Left ventricle myocardium inferior (tissue), 1 donor: ENCODE data around the gene SHISAL2A. TPM values are rescaled to one million over a fixed set of nuclear protein-coding genes. Genes with fewer than 3 reads are reported as not detected.
A peak's percentile ranks its signal among the peaks of the same experiment; 100 is the strongest.

Source experiments
- DNase-seq: peaks from one replicate; pipeline ENCODE4 v3.0.0-alpha.2; 2020
- H3K27ac ChIP-seq: fragments of 200-600 bp; replicated peaks from 2 replicates; pipeline ENCODE4 v1.8.0; 2021
- H3K27me3 ChIP-seq: fragments of 200-600 bp; 2 replicates; pipeline ENCODE4 v1.8.0; 2021; ENCODE audit warnings: low read depth
- H3K36me3 ChIP-seq: fragments of 200-600 bp; 2 replicates; pipeline ENCODE4 v1.8.0; 2021
- H3K4me1 ChIP-seq: fragments of 200-600 bp; 2 replicates; pipeline ENCODE4 v1.8.0; 2021
- H3K4me3 ChIP-seq: fragments of 200-600 bp; 2 replicates; pipeline ENCODE4 v1.8.0; 2021; ENCODE audit warnings: mild to moderate bottlenecking, moderate library complexity
- H3K9me3 ChIP-seq: fragments of 200-600 bp; replicated peaks from 2 replicates; pipeline ENCODE4 v1.8.0; 2021
- intact Hi-C: fragments of 100-400 bp; cut with micrococcal nuclease; formaldehyde crosslinking; loops from one replicate; pipeline ENCODE4 v1.11.0; 2022
- total RNA-seq: library from RNA; stranded (reverse); fragmentation: NEBNext Ultra II Directional; extraction: Animal tissue kit (Norgen Biotek cat#: 25700); gene quantifications from one replicate; pipeline ENCODE4 v1.2.1, GENCODE V29; 2021
- TF ChIP-seq, protein P1 (sequence below): fragments of 200-600 bp; IDR thresholded peaks from 2 replicates; pipeline ENCODE4 v1.8.0; 2021; ENCODE audit warnings: antibody characterized with exemption, mild to moderate bottlenecking, borderline replicate concordance
- donor health status: DM: no; HTN: yes; CAD: no; lungs with severe emphysema.

SHISAL2A gene
- total RNA-seq, 1 donor from 2014 or later: not detected

DNA sequence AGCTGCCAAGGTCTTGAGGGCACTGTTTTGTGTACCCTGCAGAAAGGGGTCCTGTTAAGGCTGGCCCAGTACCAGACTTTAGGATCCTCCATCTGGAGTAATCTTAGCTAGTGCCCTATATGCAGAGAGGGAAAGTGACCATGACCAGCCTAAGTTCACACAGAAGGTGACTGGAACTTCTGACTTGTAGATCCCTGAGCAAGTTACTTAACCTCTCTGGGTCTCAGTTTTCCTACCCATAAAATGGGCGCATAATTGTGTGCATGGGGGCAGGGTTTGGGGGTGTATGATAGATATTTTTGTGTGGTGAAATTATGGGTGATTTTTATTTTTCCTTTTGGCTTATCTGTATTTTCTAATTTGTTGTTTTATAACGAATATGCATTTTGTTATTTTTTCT lies 3.3 kb upstream of the SHISAL2A start:
- intact Hi-C loops: no loop called here
- Histone ChIP-seq H3K4me1 (peaks cover 22% of the 10 kb centered on the region), H3K27me3 (peaks cover 42% of the 10 kb centered on the region), H3K27ac (no peak overlapping the region), H3K36me3 (no peaks in the 10 kb centered on the region), H3K4me3 (no peak overlapping the region), H3K9me3 (peaks cover 3% of the 10 kb centered on the region)
- no peak for DNase-seq
- TF ChIP-seq, protein P1, sequence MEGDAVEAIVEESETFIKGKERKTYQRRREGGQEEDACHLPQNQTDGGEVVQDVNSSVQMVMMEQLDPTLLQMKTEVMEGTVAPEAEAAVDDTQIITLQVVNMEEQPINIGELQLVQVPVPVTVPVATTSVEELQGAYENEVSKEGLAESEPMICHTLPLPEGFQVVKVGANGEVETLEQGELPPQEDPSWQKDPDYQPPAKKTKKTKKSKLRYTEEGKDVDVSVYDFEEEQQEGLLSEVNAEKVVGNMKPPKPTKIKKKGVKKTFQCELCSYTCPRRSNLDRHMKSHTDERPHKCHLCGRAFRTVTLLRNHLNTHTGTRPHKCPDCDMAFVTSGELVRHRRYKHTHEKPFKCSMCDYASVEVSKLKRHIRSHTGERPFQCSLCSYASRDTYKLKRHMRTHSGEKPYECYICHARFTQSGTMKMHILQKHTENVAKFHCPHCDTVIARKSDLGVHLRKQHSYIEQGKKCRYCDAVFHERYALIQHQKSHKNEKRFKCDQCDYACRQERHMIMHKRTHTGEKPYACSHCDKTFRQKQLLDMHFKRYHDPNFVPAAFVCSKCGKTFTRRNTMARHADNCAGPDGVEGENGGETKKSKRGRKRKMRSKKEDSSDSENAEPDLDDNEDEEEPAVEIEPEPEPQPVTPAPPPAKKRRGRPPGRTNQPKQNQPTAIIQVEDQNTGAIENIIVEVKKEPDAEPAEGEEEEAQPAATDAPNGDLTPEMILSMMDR: no peak

DNA sequence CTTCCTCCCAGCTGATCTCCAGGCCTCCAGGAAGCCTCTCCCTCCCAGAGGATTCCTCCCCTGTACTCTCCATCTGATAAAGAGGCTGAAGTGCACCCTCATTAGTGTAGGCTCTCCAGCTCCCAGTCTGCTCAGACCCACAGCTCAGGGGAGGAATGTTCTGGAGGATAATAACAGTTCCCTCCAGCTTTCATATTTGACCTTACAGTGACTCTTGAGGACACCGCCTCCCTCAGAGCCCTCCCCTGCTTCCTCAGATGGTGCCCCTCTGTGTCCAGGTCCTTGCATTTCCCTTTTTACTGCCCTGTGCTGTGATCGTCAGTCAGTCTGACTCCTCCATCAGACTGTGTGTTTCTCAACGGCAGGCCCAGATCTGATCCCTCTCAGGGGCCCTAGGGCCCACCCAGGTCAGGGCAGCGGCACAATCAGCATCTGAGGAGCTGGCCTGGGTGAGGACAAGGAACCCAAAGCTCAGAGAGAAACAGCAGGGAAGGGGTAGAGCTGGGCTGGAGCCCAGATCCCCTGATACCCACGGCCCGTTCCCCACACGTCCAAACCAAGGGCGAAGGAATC lies 1.1 kb upstream of the SHISAL2A start:
- Histone ChIP-seq H3K36me3 (no peaks in the 10 kb centered on the region), H3K27ac (no peak overlapping the region), H3K27me3 (peaks cover 42% of the 10 kb centered on the region), H3K4me3 (no peak overlapping the region), H3K9me3 (no peaks in the 10 kb centered on the region), H3K4me1 (peaks cover 27% of the 10 kb centered on the region)
- TF ChIP-seq, protein P1: no peak
- no peak for DNase-seq
- intact Hi-C loops: no loop called here

DNA sequence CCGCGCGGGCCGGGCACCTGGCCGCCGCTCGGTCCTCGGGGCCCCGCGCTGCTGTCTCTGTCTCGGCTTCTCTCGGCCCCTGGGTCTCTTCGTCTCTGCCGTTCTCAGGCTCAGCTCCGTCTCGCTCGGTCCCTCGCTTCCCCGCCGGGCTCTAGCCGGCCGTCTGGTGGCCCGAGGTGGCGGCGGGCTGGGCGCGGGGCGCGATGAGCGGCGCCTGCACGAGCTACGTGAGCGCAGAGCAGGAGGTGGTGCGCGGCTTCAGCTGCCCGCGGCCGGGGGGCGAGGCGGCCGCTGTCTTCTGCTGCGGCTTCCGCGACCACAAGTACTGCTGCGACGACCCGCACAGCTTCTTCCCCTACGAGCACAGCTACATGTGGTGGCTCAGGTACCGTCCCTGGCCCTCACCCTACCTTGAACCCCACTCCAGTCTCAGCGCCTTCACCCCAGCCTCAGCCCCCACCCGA lies 355 bp downstream of the SHISAL2A start:
- Histone ChIP-seq H3K4me1 (peaks cover 35% of the 10 kb centered on the region), H3K27me3 (peaks cover 42% of the 10 kb centered on the region), H3K9me3 (no peaks in the 10 kb centered on the region), H3K36me3 (no peaks in the 10 kb centered on the region), H3K4me3 (peak overlapping the region; percentile 62), H3K27ac (no peak overlapping the region)
- intact Hi-C loops: no loop called here
- TF ChIP-seq, protein P1: no peak
- DNase-seq: no peak

DNA sequence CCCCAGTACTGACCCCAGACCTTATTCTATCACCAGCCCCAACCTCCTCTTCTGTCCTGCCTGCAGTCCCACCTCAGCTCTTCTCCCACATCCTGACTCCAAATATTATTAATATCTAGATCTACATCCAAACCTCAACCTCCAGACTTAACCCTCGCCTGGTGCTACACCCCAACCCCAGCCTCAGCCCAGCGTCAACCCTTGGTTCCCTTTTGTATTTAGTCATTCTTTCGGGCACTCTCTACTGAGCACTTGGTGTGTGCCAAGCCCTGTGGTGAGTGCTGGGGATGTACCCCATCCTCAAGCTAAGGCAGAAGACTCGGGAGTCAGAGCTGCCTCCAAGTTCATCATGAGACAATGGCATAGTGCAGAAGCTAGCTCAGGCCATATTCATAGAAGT lies 1.1 kb downstream of the SHISAL2A start:
- H3K4me3 ChIP-seq: no peak overlapping the region
- H3K9me3 ChIP-seq: no peaks in the 10 kb centered on the region
- H3K27ac ChIP-seq: no peak overlapping the region
- TF ChIP-seq, protein P1: no peak
- H3K27me3 ChIP-seq: peaks cover 42% of the 10 kb centered on the region
- H3K36me3 ChIP-seq: no peaks in the 10 kb centered on the region
- no peak for DNase-seq
- intact Hi-C loops: no loop called here
- H3K4me1 ChIP-seq: peaks cover 35% of the 10 kb centered on the region

DNA sequence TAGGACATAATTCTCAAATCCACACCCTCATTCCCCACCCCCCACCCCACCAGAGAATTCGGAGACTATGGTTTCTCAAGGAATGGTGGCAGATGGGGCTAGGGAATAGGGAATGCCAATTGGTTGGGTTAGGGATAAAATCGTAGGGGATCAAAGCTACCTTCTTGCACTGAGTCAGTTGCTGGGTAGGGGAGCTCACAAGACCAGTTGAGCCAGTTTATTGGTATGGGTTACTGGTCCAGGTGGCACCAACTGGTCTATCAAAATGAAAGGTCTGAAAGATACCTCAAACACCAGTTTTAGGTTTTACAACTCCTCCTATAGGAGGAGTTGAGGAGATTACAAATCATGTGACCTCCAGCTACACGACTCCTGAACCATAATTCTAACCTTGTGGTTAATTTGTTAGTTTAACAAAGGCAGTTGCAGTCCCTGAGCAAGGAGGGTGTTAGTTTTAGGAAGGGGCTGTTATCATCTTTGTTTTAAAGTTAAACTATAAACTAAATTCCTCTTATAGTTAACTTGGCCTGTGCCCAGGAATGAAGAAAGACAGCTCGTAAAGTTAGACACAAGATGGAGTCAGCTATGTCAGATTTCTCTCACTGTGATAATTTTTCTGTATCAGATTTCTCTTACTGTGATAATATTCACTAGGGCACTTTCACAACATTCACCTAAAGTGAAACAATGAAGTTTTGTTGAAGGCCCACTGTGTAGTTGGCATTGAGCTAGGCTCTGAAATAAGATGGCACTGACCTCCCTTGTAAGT lies 2.5 kb downstream of the SHISAL2A start:
- Histone ChIP-seq H3K4me3 (no peak overlapping the region), H3K9me3 (no peaks in the 10 kb centered on the region), H3K36me3 (no peaks in the 10 kb centered on the region), H3K4me1 (peaks cover 35% of the 10 kb centered on the region), H3K27me3 (peaks cover 40% of the 10 kb centered on the region), H3K27ac (no peak overlapping the region)
- no peak for DNase-seq
- TF ChIP-seq, protein P1: no peak
- intact Hi-C loops: no loop called here
